Activated T-helper 1 cell treated with Interleukin-2 at 50 U/mL for 16 hours (primary cell): ENCODE data around the gene LONP2.

Experiments used
- DNase-seq: peaks from one replicate; pipeline ENCODE4 v3.0.0-alpha.2; 2020; ENCODE audit warnings: low read depth

The LONP2 gene, protein sequence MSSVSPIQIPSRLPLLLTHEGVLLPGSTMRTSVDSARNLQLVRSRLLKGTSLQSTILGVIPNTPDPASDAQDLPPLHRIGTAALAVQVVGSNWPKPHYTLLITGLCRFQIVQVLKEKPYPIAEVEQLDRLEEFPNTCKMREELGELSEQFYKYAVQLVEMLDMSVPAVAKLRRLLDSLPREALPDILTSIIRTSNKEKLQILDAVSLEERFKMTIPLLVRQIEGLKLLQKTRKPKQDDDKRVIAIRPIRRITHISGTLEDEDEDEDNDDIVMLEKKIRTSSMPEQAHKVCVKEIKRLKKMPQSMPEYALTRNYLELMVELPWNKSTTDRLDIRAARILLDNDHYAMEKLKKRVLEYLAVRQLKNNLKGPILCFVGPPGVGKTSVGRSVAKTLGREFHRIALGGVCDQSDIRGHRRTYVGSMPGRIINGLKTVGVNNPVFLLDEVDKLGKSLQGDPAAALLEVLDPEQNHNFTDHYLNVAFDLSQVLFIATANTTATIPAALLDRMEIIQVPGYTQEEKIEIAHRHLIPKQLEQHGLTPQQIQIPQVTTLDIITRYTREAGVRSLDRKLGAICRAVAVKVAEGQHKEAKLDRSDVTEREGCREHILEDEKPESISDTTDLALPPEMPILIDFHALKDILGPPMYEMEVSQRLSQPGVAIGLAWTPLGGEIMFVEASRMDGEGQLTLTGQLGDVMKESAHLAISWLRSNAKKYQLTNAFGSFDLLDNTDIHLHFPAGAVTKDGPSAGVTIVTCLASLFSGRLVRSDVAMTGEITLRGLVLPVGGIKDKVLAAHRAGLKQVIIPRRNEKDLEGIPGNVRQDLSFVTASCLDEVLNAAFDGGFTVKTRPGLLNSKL

DNA sequence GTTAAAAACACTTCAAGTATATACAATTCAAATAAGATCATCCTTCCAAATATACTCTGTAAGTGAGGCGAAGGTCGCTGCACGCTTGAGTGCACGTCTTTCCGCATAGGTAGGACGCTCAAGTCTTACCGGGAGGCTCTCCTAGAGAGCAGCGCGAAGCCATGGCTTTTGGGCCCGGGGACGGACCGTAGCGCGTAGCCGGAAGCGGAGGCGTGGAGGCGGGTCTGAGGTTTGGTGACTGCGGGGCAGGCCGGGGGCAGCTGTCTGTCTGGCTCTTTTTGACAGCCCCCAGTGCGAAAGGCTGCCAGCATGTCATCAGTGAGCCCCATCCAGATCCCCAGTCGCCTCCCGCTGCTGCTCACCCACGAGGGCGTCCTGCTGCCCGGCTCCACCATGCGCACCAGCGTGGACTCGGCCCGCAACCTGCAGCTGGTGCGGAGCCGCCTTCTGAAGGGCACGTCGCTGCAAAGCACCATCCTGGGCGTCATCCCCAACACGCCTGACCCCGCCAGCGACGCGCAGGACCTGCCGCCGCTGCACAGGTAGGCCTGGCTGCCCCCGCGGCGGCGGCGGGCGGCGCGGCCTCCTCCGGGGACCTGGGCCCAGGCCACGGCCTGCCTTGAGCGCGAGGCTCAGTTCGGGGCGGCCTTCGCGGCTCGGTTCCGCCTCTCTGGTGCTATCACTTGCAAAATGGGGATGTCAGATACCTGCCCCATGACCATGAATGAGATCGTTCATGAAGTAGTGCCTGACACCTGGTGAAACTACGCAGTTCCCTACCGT lies at the start of gene LONP2:
TSS of gene LONP2 (plus strand) at position 221 of the 783 bp plus-strand sequence. CDS start at position 310, 89 bp downstream.
- DNase-seq: peak; percentile 80

DNA sequence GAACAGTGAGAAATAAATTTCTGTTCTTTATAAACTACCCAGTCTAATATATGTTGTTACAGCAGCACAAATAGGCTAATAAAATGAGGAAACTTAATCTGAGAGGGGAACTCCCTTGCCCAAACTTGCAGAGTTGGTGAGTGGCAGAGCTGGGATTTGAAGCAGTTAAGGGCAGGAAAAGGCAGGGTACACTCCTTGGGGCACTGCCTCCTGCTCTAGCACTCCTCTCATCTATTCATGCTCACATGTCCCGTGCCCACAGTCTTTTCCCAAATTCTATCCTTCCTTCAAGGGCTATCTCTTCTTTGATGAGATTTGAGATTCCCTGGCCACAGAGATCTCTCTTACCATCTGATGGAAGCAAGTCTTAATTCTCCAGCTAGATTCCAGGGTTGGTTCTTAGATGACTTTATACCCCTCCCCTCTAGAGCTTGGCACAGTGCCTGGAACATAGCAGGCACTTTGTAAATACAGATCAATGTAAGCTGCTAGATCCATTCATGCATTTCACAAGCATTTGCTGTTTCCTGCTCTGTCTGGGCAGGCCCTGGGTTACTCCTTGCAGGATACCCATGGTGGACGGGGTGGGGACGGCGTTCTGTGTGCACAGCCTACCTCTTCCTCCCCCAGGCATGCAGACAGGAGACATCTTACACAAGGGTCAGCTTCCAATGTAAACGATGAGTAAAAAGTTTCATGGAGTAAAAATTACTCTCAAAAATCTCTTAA lies 49.1 kb upstream of the LONP2 start:
- DNase-seq: no peak

DNA sequence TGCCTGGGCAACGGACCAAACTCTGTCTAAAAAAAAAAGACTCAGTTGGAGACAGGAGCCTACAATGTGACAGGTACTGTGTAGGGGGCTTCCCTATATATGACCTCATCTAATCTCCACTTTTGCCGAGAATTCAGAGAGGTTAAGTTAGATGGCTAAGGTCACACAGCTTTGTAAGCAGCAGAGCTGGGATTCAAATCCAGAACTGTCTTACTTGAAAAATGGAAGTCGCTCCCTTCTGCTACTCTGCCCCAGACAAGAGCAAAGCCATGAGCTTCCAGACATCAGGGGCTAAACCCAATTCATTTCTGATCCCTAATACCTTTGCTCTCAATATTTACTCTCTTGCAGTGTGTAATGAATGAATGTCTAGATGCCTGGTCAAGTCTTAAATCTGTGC lies 46.8 kb upstream of the LONP2 start:
- no peak for DNase-seq

DNA sequence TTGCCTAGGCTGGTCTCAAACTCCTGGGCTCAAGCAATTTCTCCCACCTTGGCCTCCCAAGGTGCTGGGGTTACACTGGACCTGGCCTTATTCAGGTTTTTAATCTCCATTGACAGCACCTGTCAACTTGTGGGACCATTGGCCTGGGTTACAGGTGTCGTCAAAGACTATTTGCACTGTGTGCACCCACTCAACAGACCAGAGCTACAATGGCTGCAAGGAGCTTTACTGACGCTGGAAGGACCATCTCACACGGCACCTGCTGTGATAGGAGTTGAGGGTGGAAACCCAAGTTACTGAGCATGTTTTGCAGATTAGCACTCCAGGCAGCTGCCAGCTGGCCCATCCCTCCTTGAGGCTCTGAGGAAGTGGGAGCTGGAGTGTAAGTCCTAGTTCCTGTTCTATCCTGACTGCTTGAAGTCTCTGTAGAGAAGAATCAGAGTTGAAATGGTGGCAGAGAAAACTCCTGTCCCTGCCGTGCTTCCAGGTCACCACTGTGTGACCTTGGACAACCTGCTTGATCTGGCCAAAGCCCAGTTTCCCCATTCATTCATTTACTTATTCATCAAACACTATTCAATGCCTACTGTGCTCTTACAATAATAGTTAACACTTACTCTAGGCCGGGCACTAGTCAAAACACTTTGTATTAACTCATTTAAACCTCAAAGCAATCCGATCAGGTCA lies 42.4 kb upstream of the LONP2 start:
- DNase-seq: no peak

DNA sequence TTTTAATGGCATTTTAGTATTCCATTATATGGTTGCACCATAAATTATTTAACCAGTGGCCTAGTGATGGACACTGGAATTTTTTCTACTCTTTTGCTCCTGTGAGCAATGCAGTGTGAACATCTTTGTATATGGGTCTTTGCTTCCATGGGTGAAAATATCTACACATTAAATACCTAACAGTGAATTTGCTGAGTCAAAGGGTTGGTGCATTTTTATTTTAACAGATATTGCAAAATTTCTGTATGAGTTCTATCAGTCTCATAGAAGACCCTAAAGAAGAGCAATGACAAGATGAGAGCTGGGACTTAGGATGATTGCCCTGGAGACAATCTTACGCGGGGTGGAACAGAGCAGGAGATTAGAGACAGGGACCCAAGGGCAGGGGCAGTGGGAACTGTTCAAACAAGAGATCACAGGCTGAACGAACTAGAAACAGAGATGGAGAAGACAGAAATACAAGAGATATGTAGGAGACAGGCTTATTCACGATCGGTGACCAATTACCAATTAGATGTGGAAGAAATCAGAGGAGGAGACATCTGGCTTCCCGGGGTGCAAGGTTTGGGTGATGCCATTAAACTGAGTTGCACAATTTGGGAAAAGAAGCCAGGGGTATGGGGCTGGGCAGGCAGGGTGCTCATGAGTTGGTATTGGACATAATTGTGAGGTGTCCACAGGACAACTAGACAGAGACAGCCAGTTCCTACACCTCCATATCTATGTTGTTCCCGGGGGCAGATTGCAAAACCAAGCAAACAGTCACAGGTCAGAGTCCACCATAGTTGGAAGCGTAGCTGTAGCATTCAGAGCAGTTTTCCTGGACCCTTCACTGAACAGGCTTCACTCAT lies 39.9 kb upstream of the LONP2 start:
- DNase-seq: no peak

DNA sequence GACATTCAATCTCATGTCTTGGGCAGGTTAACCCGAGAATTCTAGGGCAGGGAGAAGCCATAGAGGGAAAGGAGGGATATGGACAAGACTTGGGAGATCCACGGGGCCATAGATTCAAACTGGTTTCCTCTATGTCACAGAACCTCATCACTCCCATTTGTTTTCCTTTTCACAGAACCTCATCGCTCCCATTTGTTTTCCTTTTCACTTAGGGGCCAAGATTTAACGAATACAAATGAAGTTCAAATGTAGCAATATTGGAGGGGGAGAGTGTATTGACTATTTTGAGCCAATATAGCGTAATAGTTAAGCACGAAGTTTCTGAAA lies 39.3 kb upstream of the LONP2 start:
- DNase-seq: no peak

DNA sequence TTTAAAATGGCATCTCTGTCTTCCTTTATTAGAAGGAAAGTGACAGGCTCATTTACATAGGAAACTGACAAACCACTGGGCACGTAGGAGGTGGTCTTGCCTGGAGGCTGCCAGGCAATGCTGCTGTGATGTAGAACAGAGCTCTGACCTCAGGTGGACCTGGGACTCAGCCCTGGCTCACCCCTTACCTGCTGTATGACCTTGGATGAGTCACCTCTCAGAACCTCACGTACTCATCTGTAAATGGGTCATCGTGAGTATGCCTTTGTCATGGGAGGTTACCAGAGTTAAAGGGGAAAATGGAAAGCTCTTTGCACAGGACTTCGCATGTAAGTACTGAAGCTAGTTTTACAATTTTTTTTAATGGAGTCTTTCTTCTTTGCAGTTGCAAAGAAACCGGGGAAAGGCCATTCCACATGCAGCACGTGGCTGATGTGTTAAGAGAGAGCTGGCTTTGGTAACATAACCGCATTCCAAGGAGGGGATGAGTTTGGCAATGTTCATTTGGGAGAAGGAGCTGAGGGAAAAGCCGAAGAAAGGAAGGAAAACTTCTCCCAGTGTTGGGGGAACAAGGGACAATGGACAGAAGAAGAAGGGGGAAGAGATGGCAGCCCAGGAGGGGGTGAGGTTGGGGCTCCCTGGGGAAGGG lies 37.4 kb upstream of the LONP2 start:
- DNase-seq: no peak

DNA sequence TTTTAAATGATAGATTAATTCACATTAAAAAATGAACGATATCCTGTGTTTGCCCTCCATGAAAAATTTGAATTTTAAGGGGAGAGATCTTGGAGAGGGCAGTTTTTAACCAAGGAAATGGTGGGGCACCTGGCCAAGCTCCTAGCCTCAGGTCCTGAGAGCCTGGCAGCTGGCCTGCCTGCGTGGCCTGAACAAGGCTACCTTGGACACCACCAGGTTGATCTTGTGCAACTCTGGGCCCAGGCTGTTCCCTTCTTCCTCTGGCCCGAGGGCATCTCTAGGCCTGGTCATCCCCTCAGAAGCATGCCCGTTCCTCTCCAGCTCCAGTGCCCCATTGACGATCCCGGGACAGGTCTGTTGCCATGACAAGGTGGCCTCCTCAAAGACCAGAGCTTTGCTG lies 33.4 kb upstream of the LONP2 start:
- DNase-seq: no peak

DNA sequence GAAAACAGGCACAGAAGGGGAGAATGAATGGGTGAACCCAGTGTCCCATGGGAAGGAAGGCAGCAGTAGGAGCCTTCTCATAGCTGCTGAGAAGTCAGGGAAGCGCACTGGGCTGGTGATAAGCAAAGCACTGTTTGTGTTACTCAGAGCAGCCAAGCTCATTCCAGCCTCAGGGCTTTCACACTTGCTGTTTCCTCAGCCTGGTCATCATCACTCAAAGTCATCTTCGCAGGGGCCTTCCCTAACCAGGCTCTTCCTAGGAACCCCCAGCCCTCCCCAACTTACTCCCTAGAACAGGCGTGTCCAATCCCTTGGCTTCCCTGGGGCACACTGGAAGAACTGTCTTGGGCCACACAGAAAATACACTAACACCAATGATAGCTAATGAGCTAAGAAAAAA lies 32.1 kb upstream of the LONP2 start:
- DNase-seq: no peak

DNA sequence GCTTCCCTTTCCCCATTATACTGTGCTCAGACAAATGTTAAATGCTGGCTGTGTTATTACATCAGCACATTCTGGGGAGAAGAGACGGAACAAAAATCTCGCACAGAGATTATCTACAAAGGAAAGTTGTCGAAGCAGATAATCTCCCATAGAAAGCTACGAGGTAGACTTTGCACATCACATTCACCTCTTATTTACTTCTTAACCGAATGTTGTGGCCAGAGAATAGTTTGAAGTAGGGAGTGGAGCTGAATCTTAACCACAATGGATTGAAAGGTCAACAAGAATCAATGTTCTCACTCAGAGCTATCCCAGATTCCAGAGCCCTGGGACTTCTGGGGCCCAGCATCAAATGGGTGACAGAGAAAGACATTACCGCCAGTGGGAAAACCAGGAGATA lies 28.4 kb upstream of the LONP2 start:
- DNase-seq: no peak

DNA sequence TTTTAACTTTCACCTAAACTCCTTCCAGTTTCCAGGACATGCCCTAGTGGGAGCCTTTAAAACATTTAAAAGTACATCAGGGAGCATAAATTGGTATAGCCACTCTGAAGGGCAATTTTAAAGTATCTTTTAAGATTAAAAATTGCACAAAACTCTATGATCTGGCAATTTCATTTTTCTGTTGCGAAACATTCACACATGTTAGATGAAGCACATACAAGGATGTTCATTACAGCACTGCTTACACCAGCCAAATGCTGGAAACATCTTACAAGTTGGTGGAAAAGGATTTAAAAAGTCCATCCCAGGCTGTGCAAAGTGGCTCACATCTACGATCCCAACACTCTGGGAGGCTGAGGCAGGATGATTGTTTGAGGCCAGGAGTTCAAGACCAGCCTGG lies 26.4 kb upstream of the LONP2 start:
- no peak for DNase-seq

DNA sequence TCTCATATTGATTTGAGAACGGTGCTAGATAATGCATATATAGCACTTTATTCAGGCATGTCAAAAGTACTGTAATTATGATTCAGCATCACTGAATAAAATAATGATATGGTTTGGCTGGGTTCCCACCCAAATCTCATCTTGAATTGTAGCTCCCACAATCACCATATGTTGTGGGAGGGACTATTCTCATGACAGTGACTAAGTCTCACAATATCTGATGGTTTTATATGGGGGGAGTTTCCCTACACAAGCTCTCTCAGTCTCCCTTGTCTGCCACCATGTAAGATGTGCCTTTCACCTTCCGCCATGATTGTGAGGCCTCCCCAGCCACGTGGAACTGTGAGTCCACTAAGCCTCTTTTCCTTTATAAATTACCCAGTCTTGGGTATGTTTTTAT lies 25.6 kb upstream of the LONP2 start:
- DNase-seq: no peak

DNA sequence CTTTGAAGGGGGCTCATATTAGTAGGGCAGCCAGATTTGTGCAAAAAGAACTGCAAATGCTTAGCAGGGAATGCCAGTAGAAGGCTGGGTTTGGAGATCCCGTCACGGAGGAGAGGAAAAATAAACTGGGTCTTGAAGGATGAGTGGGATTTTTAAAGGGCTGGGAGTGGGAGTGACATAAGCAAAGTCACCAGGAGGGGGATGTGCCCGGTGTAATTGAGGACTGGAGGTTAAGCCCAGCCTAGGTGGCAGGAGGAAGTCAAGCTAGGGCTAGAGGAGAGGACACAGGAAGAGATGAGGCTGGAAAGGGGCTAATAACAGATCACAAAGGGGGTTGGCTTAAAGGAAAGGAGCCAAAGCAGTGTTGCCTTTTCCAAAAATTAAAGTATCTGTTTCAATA lies 23.2 kb upstream of the LONP2 start:
- no peak for DNase-seq

DNA sequence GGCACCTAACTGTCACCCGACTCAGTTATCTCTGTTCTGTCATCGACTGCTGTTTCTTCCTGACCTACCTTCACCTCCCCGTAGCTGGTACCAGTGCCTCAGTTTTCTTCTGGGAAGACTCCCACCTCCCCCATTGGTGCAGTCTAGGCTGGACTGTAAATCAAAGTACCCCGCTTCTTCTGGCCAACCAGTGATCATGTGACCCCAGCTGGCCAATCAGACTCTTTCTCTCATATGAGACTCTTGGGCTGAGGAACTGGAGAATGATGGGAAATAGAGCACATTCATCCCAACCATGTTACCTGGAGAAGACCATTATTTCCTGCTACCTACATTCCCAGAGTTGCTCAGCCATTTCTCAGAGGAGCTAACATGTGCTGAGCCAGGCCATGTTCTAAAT lies 20.6 kb upstream of the LONP2 start:
- DNase-seq: no peak

DNA sequence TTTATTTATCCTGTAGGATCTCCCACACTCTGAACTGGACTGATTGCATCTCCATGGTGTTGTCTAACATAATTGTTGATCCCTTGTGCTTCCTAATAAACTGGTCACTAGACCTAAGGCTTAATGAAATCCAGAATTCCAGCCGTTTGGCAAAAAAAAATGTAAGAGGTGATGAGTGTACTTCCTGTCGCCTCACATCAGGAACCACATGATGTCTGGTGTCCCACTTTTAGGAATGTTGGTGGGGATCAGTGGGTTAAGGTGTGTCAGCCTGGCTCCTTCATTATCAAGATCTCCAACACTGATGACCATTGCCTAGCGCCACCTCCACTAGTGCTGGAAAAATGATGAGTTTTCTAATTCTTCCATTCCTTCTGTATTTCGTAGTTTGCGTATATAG lies 18.6 kb upstream of the LONP2 start:
- no peak for DNase-seq

DNA sequence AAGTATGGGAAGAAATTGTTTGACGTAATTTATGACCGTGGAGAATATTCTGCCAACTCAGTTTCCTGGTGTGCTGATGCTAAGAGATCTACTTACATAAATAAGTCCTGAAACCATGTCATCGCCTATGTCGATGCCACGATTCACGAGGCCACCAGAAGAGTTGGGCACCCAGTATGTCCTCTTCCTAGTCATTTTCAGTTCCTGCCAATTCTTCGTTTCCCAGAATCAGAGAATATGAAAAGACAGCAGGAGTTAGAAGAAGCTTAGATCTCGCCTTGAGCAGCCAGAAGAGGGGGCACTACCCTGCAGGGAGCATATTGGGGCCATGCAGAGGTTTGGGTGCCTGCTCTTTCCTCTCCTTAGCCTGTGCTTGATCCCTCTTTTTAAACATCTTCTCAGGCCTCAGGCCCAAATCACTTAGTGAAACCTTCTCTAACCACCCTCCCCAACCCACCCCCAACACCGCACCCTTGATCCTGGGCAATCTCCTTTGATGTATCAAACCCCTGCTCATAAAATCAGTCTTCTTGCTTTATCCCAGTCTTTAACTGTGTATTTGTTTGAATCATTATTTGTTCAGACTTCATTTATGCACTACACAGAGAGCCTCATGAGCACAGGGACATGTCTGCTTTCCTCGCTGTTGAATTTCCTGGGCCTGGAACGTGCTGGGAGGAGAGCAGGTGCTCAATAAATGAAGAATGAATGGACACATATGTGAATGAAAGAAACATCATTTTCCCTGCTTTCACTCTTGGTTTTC lies 12.2 kb upstream of the LONP2 start:
- DNase-seq: no peak

DNA sequence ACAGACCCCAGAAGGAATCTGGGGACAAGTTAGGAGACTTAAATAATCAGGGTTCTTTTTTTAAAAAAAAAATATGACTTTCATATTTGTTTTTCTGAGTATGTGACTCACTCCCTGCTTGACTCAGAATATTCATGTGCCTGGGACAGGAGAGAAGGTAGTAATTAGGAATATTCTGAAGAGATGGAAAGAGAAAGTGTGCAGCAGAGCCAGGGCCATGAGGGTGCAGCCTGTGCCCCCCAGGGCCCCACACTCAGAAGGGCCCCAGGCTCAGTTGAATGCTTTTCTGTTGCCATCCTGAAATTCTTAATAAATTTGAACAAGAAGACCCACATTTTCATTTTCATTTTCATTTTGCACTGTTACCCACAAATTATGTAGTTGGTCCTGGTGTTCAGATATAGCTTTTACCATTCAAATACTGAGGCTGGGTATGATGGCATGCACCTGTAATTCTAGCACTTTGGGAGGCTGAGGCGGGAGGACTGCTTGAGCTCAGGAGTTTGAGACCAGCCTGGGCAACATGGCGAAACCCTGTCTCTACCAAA lies 11.5 kb upstream of the LONP2 start:
- no peak for DNase-seq

DNA sequence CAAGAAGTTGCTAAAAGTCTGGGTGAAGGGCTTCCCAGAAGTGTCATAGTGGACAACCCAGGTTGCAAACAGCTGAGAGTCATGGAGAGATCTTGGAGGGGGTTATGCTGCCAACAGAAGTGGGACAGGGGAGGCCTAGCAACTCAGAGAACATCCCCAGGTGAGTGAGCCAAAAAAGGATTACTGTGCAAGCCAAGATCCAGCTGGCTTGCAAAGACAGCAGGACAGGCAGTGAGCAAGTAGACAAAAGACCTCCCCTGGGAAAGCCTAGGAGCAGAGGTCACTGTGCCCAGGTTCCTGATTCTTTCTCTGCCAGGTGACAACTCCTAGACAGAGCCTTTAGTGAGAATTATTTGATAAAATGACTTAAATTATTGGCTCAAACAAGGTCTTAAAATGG lies 9.5 kb upstream of the LONP2 start:
- no peak for DNase-seq

DNA sequence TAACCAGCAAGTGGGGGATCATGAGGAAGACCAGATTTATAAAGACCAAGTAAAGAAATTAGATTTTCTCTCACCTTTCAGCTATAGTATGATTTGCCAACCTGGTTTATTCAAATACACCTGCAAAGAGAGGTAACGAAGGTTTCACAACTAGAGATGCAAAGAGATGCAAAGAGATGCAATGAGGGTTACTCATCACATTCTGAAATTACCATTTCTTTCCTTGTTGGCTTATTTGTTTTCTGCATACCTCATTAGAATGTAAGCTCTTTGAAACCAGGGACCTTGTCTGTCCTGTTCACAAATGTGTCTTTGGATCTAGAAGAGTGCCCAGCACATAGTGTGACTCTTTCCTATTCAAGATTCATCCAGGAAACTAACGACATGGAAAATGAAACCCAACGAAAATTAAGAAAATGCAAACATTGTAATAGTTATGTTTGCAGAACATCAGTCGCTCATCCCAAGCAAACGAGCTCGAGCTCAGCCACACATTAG lies 9.0 kb upstream of the LONP2 start:
- no peak for DNase-seq
